ENCODE results near the gene C1orf115. TPM values are rescaled to one million over a fixed set of nuclear protein-coding genes. Genes with fewer than 3 reads are reported as not detected.

C1orf115 gene
- total and polyA plus RNA-seq, 4 donors = 10.1 to 44.9 (median 20.7) TPM

DNA sequence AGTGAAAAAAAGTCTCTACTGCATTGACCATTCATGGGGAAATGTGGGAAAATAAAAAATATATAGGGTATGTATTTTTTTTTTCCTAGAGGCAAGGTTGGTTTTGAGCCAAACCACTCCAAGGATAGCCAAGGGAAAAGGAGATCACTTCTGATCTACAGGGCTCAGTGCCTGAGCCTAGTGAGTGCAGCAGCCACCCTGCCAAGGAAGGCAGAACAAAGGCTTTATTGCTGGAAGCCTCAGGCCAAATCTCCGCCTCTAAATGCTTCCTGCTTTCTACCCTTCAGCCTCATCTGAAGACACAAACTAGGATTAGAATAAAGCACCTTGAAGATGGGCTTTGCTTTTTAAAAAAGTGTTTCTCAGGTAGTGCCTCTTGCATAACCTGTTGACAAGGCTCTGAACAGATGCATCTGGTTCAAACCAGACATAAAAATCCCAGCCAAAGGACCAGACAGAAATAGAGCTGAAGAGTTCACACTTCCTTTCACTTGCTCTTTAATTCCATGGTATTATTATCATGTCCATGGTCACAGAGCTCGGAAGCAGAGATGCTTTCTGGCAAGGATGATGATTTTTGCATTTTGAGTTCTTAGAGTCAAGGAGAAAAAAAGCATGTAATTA lies 10.5 kb downstream of the C1orf115 start:
- Histone ChIP-seq H3K27ac (ENCODE audit: low read depth, low read length) (no peak overlapping the region), H3K27me3 (ENCODE audit: control insufficient read depth, insufficient read depth, low read length) (no peaks in the 10 kb centered on the region), H3K4me3 (ENCODE audit: low read depth, low read length) (no peak overlapping the region), H3K36me3 (ENCODE audit: control insufficient read depth, insufficient read depth, low read length) (no peaks in the 10 kb centered on the region), H3K9me3 (ENCODE audit: control insufficient read depth, insufficient read depth, low read length) (no peaks in the 10 kb centered on the region), H3K4me1 (ENCODE audit: control insufficient read depth, insufficient read depth, low read length) (peaks cover 7% of the 10 kb centered on the region)
- no CpG with 5 or more reads among the region's 2 CpGs for WGBS (ENCODE audit: insufficient coverage)
- peak in 4 of 6 donors; percentile 10 to 76 (median 36) for DNase-seq (ENCODE audit: low read depth in 4 of 6, low spot score in 6 of 6)

DNA sequence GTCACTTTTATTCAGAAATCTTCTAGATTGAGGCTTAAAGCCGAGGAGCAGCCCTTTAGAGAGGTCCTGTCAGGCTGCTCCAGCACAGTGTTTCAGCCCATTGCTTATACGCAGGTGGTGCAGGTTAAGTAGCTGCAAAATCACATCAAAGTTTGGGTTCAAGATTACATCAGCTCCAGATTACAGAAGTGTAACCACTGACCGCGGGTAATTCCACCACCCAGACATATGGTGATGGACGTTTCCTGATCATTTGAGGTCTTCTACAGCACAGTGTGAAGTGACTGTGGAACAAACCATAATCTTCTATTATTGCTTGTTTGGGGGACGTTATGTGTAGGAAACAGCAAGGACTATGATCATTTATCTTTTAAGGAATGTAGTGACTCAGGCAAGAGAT lies 11.8 kb downstream of the C1orf115 start:
- DNase-seq (ENCODE audit: low read depth in 4 of 6, low spot score in 6 of 6) = no peak
- H3K9me3 ChIP-seq (ENCODE audit: control insufficient read depth, insufficient read depth, low read length) = no peaks in the 10 kb centered on the region
- no peak overlapping the region for H3K27ac ChIP-seq (ENCODE audit: low read depth, low read length)
- H3K4me1 ChIP-seq (ENCODE audit: control insufficient read depth, insufficient read depth, low read length) = peaks cover 7% of the 10 kb centered on the region
- no peak overlapping the region for H3K4me3 ChIP-seq (ENCODE audit: low read depth, low read length)
- peaks cover 2% of the 10 kb centered on the region for H3K27me3 ChIP-seq (ENCODE audit: control insufficient read depth, insufficient read depth, low read length)
- H3K36me3 ChIP-seq (ENCODE audit: control insufficient read depth, insufficient read depth, low read length) = no peaks in the 10 kb centered on the region
- WGBS (ENCODE audit: insufficient coverage) = 100% methylated on average over 1 of the region's 6 CpGs

DNA sequence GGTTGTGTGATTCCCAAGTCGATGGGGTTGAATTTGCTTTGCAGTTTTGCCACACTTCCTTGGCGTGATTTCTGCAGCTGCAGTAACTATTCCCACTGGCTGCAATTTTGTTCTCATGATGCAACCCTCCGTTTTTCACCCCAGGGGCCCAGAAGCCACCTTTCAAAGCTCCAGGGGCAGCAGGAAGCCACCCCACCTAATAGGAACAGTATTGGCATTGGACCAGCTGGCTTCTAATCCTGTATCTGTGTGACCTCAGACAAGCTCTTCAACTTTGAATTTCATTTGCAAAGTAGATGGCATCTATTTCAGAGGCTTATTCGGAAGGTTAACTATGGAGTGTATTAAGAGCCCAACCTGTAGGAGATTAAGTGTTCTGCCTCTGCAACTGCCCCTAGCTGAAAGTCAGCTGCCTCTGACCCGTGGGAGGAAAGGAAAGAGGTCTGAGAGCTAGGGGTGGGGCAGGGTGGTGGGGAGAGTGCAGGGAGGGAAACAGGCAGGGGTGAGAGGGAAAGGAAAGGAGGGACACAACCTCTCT lies 12.6 kb downstream of the C1orf115 start:
- Histone ChIP-seq H3K4me3 (ENCODE audit: low read depth, low read length) (no peak overlapping the region), H3K27me3 (ENCODE audit: control insufficient read depth, insufficient read depth, low read length) (peaks cover 2% of the 10 kb centered on the region), H3K4me1 (ENCODE audit: control insufficient read depth, insufficient read depth, low read length) (peaks cover 7% of the 10 kb centered on the region), H3K27ac (ENCODE audit: low read depth, low read length) (no peak overlapping the region), H3K9me3 (ENCODE audit: control insufficient read depth, insufficient read depth, low read length) (no peaks in the 10 kb centered on the region), H3K36me3 (ENCODE audit: control insufficient read depth, insufficient read depth, low read length) (no peaks in the 10 kb centered on the region)
- no peak for DNase-seq (ENCODE audit: low read depth in 4 of 6, low spot score in 6 of 6)
- 60% methylated on average over 5 of the region's 5 CpGs for WGBS (ENCODE audit: insufficient coverage)

DNA sequence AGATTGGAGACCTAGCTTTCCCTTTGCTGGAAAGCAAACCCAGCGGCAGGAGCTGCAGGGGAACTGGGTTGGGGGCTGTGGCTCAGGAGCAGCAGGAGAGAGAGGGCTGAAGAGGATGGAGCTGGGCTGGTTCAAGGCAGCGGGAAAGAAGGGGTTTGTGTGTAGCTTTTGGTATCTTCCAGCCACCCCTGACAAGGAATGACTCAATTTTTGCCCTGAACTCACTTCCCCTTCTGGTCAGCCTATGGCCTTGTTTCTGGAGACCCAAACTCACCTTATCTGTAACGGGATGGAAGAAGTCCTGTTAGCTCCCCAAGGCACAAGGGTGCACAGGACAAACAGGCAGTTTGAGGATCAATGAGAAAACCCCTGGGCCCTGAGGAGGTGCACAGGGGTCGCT lies 13.1 kb downstream of the C1orf115 start:
- no peak overlapping the region for H3K27ac ChIP-seq (ENCODE audit: low read depth, low read length)
- H3K4me3 ChIP-seq (ENCODE audit: low read depth, low read length) = no peak overlapping the region
- peaks cover 7% of the 10 kb centered on the region for H3K4me1 ChIP-seq (ENCODE audit: control insufficient read depth, insufficient read depth, low read length)
- no peaks in the 10 kb centered on the region for H3K9me3 ChIP-seq (ENCODE audit: control insufficient read depth, insufficient read depth, low read length)
- H3K36me3 ChIP-seq (ENCODE audit: control insufficient read depth, insufficient read depth, low read length) = no peaks in the 10 kb centered on the region
- 86% methylated on average over 2 of the region's 4 CpGs for WGBS (ENCODE audit: insufficient coverage)
- no peak for DNase-seq (ENCODE audit: low read depth in 4 of 6, low spot score in 6 of 6)
- peaks cover 2% of the 10 kb centered on the region for H3K27me3 ChIP-seq (ENCODE audit: control insufficient read depth, insufficient read depth, low read length)

DNA sequence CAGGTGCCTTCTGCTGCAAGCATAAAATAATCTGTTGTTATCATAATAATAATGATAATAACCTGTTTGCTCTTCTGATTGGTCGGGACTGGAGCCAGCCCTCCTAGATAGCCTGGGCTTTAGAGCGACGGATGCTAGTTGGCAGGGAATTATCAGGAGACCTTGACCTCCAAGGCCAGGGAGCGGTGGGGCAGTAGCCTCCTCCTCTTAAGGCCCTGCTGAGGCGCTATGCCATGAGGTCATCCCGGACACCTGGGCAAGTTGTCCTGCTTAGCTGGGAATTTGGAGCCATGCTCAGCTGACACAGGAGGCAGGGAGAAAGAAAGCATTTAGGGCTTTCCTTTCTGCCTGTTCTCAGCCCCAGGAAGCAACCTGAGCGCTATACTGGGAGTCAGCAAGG lies 15.6 kb downstream of the C1orf115 start:
- Histone ChIP-seq H3K9me3 (ENCODE audit: control insufficient read depth, insufficient read depth, low read length) (no peaks in the 10 kb centered on the region), H3K4me1 (ENCODE audit: control insufficient read depth, insufficient read depth, low read length) (peaks cover 6% of the 10 kb centered on the region), H3K4me3 (ENCODE audit: low read depth, low read length) (no peak overlapping the region), H3K27me3 (ENCODE audit: control insufficient read depth, insufficient read depth, low read length) (peaks cover 2% of the 10 kb centered on the region), H3K36me3 (ENCODE audit: control insufficient read depth, insufficient read depth, low read length) (no peaks in the 10 kb centered on the region), H3K27ac (ENCODE audit: low read depth, low read length) (no peak overlapping the region)
- DNase-seq (ENCODE audit: low read depth in 4 of 6, low spot score in 6 of 6) = no peak
- 76% methylated on average over 7 of the region's 7 CpGs for WGBS (ENCODE audit: insufficient coverage)

DNA sequence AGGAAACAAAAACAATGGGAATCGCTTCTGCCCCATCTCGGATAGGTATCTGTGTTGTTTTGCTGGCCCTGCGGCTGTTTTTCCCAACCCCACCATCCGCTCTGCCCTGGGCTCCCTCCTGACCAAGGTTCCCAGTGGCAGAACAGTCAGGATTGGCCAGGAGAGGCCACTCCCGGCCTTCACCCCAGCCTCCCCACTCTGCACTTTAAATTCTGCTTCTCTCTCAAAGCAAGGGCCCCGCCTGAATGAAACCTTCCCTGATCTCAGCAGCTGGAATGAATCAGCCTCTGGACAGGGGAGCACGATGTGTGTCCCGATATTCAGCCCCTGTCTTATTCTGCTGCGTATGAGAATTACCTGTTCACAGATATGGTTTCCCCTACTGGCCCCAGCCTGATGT lies 16.3 kb downstream of the C1orf115 start:
- no peak overlapping the region for H3K4me3 ChIP-seq (ENCODE audit: low read depth, low read length)
- H3K9me3 ChIP-seq (ENCODE audit: control insufficient read depth, insufficient read depth, low read length) = no peaks in the 10 kb centered on the region
- no peak for DNase-seq (ENCODE audit: low read depth in 4 of 6, low spot score in 6 of 6)
- peaks cover 2% of the 10 kb centered on the region for H3K27me3 ChIP-seq (ENCODE audit: control insufficient read depth, insufficient read depth, low read length)
- H3K36me3 ChIP-seq (ENCODE audit: control insufficient read depth, insufficient read depth, low read length) = no peaks in the 10 kb centered on the region
- peaks cover 6% of the 10 kb centered on the region for H3K4me1 ChIP-seq (ENCODE audit: control insufficient read depth, insufficient read depth, low read length)
- no peak overlapping the region for H3K27ac ChIP-seq (ENCODE audit: low read depth, low read length)
- 73% methylated on average over 8 of the region's 9 CpGs for WGBS (ENCODE audit: insufficient coverage)

DNA sequence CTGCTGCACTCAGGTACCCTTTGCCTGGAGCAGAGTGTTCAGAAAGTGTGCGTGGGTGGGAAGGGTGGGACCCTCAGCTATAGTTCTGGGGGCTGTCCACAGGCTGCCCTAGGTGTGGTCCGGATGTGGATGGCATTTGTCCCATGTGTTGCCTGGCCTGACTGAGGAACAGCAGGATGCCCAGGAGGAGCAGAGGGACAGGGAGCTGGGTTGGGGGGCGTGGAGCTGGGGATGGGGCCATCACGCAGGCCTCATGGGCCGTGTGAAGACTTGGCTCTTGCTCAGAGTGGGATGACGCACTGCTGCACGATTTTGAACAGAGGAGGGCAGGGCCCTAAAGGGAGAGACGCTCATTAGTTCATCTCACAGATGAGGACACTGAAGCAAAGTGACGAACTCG lies 17.0 kb downstream of the C1orf115 start:
- Histone ChIP-seq H3K27ac (ENCODE audit: low read depth, low read length) (no peak overlapping the region), H3K36me3 (ENCODE audit: control insufficient read depth, insufficient read depth, low read length) (no peaks in the 10 kb centered on the region), H3K4me1 (ENCODE audit: control insufficient read depth, insufficient read depth, low read length) (peaks cover 6% of the 10 kb centered on the region), H3K9me3 (ENCODE audit: control insufficient read depth, insufficient read depth, low read length) (no peaks in the 10 kb centered on the region), H3K27me3 (ENCODE audit: control insufficient read depth, insufficient read depth, low read length) (peaks cover 2% of the 10 kb centered on the region), H3K4me3 (ENCODE audit: low read depth, low read length) (no peak overlapping the region)
- no peak for DNase-seq (ENCODE audit: low read depth in 4 of 6, low spot score in 6 of 6)
- WGBS (ENCODE audit: insufficient coverage) = 79% methylated on average over 10 of the region's 10 CpGs

DNA sequence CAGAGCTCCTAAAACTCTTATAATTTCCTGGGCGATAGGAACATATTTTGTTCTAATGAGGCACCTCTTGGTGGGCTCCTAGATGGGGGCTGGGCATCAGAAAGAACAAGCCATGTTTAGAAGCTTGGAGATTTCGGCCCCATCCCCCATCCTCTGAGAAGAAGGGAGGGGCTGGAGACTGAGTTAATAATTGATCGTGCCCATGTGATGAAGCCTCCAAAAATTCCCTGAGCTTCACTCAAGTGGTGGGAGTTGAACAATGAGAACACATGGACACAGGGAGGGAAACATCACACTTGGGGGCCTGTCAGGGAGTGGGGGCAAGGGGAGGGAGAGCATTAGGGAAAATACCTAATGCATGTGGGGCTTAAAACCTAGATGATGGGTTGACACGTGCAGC lies 18.1 kb downstream of the C1orf115 start:
- peaks cover 6% of the 10 kb centered on the region for H3K4me1 ChIP-seq (ENCODE audit: control insufficient read depth, insufficient read depth, low read length)
- H3K27ac ChIP-seq (ENCODE audit: low read depth, low read length) = no peak overlapping the region
- no peak for DNase-seq (ENCODE audit: low read depth in 4 of 6, low spot score in 6 of 6)
- H3K27me3 ChIP-seq (ENCODE audit: control insufficient read depth, insufficient read depth, low read length) = peaks cover 2% of the 10 kb centered on the region
- no peak overlapping the region for H3K4me3 ChIP-seq (ENCODE audit: low read depth, low read length)
- no peaks in the 10 kb centered on the region for H3K9me3 ChIP-seq (ENCODE audit: control insufficient read depth, insufficient read depth, low read length)
- WGBS (ENCODE audit: insufficient coverage) = no CpG with 5 or more reads among the region's 4 CpGs
- no peaks in the 10 kb centered on the region for H3K36me3 ChIP-seq (ENCODE audit: control insufficient read depth, insufficient read depth, low read length)

DNA sequence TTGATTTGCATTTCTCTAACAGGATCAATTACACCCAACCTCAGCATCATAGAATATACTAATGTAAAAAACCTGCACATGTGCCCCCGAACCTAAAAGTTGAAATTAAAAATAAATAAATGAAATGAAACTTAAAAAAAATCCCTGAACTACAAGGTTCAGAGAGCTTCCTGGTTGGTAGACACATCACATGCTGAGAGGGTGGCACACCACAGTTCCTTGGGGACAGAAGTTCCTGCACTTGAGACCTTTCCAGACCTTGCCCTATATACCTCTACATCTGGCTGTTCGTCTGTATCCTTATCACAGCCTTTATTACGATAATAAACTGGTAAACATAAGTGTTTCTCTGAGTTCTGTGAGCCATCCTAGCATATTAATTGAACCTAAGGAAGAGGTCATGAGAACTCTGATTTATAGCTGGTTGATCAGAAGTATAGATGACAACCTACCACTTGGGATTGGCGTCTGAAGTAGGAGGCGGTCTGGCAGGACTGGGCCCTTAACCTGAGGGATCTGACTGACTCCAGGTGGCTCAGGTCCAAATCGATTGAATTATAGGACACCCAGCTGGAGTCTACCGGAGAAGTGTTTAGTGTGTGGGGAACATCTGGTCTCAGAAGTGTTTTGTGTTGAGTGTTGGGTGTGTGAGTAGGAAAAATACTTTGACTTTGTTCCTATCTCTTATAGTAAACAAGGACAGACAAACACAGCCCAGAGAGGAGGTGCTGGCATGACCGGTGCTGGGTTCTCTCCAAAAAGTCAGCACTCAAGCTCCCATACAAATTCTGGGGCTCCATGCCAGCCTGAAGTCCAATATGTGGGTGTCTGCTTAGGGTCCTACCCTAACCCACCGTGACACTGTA lies 19.0 kb downstream of the C1orf115 start:
- H3K36me3 ChIP-seq (ENCODE audit: control insufficient read depth, insufficient read depth, low read length) = no peaks in the 10 kb centered on the region
- no peak for DNase-seq (ENCODE audit: low read depth in 4 of 6, low spot score in 6 of 6)
- no peak overlapping the region for H3K4me3 ChIP-seq (ENCODE audit: low read depth, low read length)
- peaks cover 6% of the 10 kb centered on the region for H3K4me1 ChIP-seq (ENCODE audit: control insufficient read depth, insufficient read depth, low read length)
- no peaks in the 10 kb centered on the region for H3K9me3 ChIP-seq (ENCODE audit: control insufficient read depth, insufficient read depth, low read length)
- H3K27me3 ChIP-seq (ENCODE audit: control insufficient read depth, insufficient read depth, low read length) = peaks cover 2% of the 10 kb centered on the region
- no peak overlapping the region for H3K27ac ChIP-seq (ENCODE audit: low read depth, low read length)
- WGBS (ENCODE audit: insufficient coverage) = 75% methylated on average over 4 of the region's 9 CpGs

Data from spinal cord (tissue), 10 donors.